Smooth muscle cell of the coronary artery (primary cell): Measurements from ENCODE around the gene MTX1. TPM values are rescaled to one million over a fixed set of nuclear protein-coding genes. Genes with fewer than 3 reads are reported as not detected.

ENCODE experiments used
- total RNA-seq: library from RNA; depleted of rRNA; stranded (reverse); fragments of >200 nt; gene quantifications from 2 replicates; pipeline ENCODE4 v1.2.3, GENCODE V29; 2014; ENCODE audit warnings: low replicate concordance

MTX1 gene, protein sequence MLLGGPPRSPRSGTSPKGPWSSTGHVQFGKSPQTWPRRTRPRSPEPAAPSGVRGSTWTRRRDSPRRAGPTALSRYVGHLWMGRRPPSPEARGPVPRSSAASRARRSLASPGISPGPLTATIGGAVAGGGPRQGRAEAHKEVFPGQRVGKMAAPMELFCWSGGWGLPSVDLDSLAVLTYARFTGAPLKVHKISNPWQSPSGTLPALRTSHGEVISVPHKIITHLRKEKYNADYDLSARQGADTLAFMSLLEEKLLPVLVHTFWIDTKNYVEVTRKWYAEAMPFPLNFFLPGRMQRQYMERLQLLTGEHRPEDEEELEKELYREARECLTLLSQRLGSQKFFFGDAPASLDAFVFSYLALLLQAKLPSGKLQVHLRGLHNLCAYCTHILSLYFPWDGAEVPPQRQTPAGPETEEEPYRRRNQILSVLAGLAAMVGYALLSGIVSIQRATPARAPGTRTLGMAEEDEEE
- 30.1 and 45.6 TPM in 2 replicates for total RNA-seq

DNA sequence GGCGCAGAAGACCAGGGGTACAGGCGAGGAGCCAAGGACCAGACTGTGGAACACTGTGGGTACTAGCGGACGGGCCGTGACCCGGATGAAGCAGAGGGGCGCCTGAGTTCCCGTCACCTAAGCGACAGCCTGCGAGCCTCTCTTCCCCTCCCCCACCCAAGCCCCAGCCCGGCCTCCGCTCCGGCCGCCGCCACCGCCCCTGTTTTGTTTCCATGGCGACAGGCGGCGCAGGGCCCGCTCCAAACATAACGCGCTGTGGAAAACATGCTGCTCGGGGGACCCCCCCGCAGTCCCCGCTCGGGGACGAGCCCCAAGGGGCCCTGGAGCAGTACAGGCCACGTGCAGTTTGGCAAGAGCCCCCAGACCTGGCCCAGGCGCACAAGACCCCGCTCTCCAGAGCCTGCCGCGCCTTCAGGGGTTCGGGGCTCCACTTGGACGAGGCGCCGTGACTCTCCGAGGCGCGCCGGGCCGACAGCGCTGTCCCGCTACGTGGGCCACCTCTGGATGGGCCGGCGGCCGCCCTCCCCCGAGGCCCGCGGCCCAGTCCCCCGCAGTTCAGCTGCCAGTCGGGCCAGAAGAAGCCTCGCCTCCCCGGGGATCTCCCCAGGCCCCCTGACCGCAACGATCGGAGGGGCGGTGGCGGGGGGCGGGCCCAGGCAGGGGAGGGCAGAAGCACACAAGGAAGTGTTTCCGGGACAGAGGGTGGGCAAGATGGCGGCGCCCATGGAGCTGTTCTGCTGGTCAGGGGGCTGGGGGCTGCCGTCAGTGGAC lies at the start of gene MTX1:
Gene MTX1, plus strand, starts transcription at position 155 of the 771 bp plus-strand sequence. Its CDS starts 110 bp downstream, at position 265.

DNA sequence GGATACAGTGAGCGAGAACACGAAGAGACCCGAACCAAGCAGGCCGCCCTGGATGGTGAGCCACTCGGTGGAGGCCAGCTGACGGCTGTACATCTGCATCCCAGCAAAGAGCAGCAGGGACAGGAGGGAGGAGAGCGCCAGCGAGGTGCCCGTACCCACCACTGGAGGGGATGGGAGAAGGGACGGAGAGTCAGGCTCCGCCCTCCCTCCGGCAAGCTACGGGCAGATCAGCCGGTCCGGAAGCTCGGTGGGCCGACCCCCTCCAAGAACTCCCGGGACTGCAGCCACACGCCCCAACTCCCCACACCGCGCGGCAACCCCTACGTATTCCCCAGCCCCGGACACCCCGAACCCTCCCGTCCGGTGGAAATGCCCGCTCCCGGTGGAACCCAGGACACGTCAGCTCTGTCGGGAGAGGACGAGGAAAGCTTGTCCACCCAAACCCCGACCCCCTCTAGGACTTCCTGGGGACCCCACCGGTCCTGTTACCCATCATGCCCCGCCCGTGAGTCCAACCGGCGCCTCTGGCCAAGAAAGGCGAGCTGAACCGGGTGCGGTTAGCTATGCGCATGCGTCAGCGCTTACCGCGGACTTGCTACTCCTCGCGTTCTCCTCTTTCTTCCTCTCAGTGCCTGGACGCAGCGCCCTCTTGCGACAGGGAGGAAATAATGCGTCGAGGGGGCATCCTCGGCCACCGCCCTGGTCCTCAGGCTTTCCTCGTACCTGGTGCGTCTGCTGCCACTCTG lies 35.6 kb upstream of the MTX1 start, which contains the start of gene KRTCAP2:
Gene KRTCAP2, minus strand, starts transcription at position 573 of the 746 bp plus-strand sequence. Its CDS starts 80 bp downstream, at position 493.

DNA sequence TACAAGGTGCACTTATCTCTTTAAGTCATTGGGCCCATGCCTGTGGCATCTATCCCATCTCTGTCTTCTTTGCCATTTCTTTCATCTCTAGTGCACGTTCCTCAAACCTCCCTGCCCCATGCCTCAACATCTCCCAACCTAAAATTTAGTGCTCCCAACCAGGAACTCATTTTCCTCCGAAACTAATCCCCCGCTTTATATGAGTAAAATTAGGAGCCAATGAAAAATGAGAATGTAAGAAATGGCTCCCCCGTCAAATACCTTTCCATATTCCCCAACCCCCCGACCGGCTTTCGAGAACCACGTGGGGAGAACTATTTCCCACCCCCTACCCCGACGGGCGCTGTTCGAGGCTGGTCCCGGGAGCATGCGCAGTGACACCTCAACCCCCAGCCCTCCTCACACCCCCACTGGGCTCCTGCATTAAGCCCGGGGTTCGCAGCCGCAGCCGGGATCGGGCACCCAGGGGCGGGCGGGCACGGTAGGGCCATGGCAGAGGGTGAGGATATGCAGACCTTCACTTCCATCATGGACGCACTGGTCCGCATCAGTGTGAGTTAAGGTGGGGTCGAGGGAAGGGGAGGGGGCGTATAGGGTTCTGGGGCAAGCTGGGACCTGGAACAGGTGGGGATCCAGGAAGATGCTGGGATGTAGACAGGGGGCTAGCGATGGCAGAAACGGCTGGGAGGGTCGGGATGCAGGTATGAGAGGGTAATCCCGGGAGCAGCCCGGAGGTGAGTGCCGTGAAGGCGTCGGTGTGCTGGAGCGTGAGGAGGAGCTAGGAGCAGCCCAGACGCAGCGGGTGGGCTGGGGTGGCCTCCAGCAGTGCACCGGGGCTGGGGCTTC lies 34.8 kb upstream of the MTX1 start, which contains the start of gene TRIM46:
Gene TRIM46, plus strand, starts transcription at position 372 of the 846 bp plus-strand sequence. Its CDS starts 118 bp downstream, at position 490.

DNA sequence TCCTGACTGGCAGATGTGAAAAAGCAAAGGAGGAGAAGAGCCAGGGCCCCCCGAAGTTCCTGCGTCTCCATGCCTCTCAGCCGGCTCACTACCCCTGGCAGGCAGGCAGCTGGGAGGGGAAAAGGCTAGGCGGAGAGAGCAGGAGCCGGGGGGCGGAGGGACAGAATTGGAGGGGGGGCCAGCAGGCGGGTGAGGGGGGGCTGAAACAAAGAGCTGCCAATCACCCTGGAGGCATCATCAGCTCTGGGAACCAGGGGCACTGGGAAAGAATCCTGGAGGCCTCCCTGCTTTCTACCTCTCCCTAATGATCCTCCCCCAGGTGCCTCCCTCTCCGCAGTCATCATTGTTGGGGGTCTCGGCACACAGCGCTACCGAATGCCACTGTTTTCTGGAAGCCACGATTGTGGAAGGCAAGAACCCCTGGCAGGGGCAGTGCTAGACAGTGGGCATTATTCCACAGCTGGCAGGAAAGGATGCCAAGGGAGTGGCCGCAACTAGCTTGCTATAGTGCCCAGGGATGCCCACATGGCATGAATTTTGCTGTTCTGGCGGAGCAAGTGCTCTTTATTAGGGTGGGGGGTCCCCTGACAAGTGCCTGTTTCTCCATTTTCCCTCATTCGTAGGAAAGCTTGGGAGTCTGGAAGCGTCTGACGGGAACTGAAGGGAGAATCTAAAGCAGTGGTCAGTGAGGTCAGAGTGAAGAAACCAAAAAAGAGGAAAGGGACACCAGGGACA lies 522 bp upstream of the MTX1 start, which contains the start of gene THBS3:
Gene THBS3, minus strand, starts transcription at position 92 of the 735 bp plus-strand sequence. Its CDS starts 21 bp downstream, at position 71.

DNA sequence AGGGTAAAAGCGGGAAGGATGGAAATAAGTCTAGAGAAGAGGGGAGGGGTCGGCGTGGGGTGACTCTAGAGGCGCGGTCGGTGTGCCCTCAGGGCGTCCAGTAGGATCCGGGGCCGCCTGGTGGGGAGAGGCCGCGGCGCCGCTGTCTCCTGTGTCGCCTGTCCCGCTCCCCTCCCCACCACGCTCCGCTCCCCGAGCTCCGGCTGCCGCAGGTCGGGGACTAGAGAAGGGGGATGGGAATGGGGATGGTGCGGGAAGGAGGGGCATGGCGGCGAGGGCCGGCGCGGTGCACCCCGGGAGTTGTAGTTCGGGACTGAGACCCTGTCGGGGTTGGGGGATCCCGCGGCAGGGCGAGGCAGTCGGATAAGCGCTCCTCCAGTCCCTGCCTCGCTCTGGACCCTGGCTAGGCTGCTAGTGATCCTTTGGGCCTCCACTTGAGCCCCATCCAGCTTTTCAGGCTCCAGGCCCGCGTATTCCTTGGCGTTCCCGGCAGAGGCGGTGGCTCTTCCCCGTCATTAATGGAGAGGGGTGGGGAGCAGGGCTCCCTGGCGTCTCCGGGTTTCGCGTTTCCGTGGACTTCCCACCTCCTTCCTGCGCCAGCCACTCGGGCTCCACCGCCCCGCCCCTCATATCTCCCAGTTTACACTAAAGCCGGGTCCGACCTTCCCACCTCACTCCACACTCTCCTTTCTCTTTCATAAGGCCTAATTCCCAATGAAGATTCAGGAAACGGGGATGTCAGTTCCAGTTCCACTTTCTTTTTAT lies 46.9 kb downstream of the MTX1 start, which contains the start of gene ENTREP3:
Gene ENTREP3, minus strand, starts transcription at position 241 of the 765 bp plus-strand sequence. CDS start 606 bp downstream, outside the sequence.

DNA sequence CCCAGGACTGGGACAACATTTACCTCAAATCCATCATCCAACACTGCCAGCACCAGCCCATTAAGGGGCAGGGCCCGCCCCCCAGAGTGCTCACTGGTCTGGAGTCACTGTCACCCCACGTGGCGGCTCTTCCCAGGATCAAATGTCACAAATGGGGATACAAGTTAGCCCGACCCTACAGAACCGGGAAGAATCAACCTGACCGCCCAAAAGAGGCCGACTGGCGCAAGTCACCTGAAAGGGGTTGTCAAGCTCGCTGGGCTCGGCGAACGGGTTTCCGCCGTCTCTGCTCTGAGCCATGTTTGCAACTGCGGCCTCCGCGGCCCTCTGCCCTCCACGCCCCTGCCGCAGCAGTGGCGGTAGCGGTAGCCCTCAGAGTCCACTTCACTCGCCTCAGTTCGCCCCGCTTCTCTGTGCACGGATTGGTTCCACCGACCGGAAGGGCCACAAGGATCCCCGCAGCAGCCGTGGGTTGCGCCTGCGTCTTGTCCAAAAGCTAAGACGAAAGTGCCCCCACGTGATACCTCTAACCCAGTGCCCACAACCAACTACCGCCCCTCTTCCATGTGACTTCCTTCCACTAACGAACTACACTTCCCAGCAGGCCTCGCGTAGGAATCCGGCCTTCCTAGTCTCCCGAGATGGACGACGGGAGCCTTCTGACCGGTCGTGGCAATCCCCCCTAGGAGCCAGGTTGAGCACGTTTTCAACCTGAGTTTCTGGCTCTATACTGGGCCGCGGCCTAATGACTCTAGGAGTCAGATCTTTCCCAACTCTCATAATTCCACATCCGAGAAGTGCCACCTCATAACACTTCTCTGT lies 53.6 kb downstream of the MTX1 start, which contains the start of gene SCAMP3:
Gene SCAMP3, minus strand, starts transcription at position 509 of the 822 bp plus-strand sequence. Its CDS starts 209 bp downstream, at position 300.

Other genes starting within 250 kb of the MTX1 start
- gene PYGO2, start 246.9 kb upstream of the MTX1 start, total RNA-seq = 3.4 and 6.5 TPM in 2 replicates
- gene SHC1, start 237.9 kb upstream of the MTX1 start, total RNA-seq = 98.8 and 184 TPM in 2 replicates
- 18.6 and 39.5 TPM in 2 replicates for gene CKS1B, start 234.0 kb upstream of the MTX1 start, total RNA-seq
- 13.1 and 19.0 TPM in 2 replicates for gene FLAD1, start 225.4 kb upstream of the MTX1 start, total RNA-seq
- gene LENEP, start 215.1 kb upstream of the MTX1 start, total RNA-seq = 0.68 TPM in 1 of 2 replicates, not detected in the other
- 9.1 and 14.1 TPM in 2 replicates for gene ZBTB7B, start 205.9 kb upstream of the MTX1 start, total RNA-seq
- gene DCST2, start 174.9 kb upstream of the MTX1 start, total RNA-seq = not detected in 2 replicates
- not detected in 2 replicates for gene DCST1, start 174.9 kb upstream of the MTX1 start, total RNA-seq
- 48.2 and 64.5 TPM in 2 replicates for gene ADAM15, start 157.4 kb upstream of the MTX1 start, total RNA-seq
- gene EFNA4, start 145.0 kb upstream of the MTX1 start, total RNA-seq = 1.8 and 5.7 TPM in 2 replicates
- 0.35 and 0.90 TPM in 2 replicates for gene EFNA3, start 129.9 kb upstream of the MTX1 start, total RNA-seq
- 0.23 and 4.9 TPM in 2 replicates for gene EFNA1, start 80.8 kb upstream of the MTX1 start, total RNA-seq
- 17.9 and 32.0 TPM in 2 replicates for gene SLC50A1, start 72.8 kb upstream of the MTX1 start, total RNA-seq
- 27.5 and 42.7 TPM in 2 replicates for gene DPM3, start 68.2 kb upstream of the MTX1 start, total RNA-seq
- gene KRTCAP2, start 35.4 kb upstream of the MTX1 start, total RNA-seq = 86.9 and 102 TPM in 2 replicates
- gene TRIM46, start 34.8 kb upstream of the MTX1 start, total RNA-seq = 1.5 and 3.5 TPM in 2 replicates
- gene THBS3, start 798 bp upstream of the MTX1 start, total RNA-seq = 35.0 and 52.5 TPM in 2 replicates
- gene ENTREP3, start 46.8 kb downstream of the MTX1 start, total RNA-seq = 2.5 and 3.6 TPM in 2 replicates
- 16.7 and 30.7 TPM in 2 replicates for gene SCAMP3, start 53.7 kb downstream of the MTX1 start, total RNA-seq
- 27.1 and 64.4 TPM in 2 replicates for gene CLK2, start 64.8 kb downstream of the MTX1 start, total RNA-seq
- 0.53 and 1.5 TPM in 2 replicates for gene HCN3, start 68.8 kb downstream of the MTX1 start, total RNA-seq
- not detected in 2 replicates for gene PKLR, start 92.7 kb downstream of the MTX1 start, total RNA-seq
- gene FDPS, start 100.2 kb downstream of the MTX1 start, total RNA-seq = 100 and 279 TPM in 2 replicates
- 6.0 and 8.2 TPM in 2 replicates for gene RUSC1, start 112.2 kb downstream of the MTX1 start, total RNA-seq